ENCODE data around the gene NAP1L5. TPM values are rescaled to one million over a fixed set of nuclear protein-coding genes. Genes with fewer than 3 reads are reported as not detected.

NAP1L5 gene, protein sequence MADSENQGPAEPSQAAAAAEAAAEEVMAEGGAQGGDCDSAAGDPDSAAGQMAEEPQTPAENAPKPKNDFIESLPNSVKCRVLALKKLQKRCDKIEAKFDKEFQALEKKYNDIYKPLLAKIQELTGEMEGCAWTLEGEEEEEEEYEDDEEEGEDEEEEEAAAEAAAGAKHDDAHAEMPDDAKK
- polyA plus RNA-seq: 1 to 10 TPM; 1.9 to 2.1 TPM

GRCh38 chr4:88697588-88698329, at the start of gene NAP1L5:
Gene NAP1L5 (minus strand): TSS chr4:88697829. CDS start chr4:88697754, 75 bp downstream.
- peak within 1 kb of the TSS; percentile 6 to 76 for H3K27ac ChIP-seq (ENCODE audit: low read depth in 2 of 2, low read length in 1 of 2)
- no peaks in the 10 kb centered on the region for H3K27me3 ChIP-seq (ENCODE audit: control insufficient read depth in 1 of 2, insufficient read depth in 2 of 2, low read length in 2 of 2)
- 53 to 58% methylated on average over 40 of the region's 40 CpGs for WGBS, 2 donors
- no peaks in the 10 kb centered on the region for H3K4me1 ChIP-seq (ENCODE audit: control insufficient read depth in 2 of 2, insufficient read depth in 2 of 2, low read length in 1 of 2)
- peaks cover 2 to 6% of the 10 kb centered on the region in 2 donors for H3K36me3 ChIP-seq (ENCODE audit: control insufficient read depth in 2 of 2, insufficient read depth in 2 of 2, low read length in 1 of 2)
- H3K4me3 ChIP-seq (ENCODE audit: low read depth in 1 of 2, low read length in 2 of 2): peak within 1 kb of the TSS; percentile 53 to 66
- no peaks in the 10 kb centered on the region for H3K9me3 ChIP-seq (ENCODE audit: control insufficient read depth in 2 of 2, insufficient read depth in 1 of 2, low read depth in 1 of 2, low read length in 1 of 2)

DNA sequence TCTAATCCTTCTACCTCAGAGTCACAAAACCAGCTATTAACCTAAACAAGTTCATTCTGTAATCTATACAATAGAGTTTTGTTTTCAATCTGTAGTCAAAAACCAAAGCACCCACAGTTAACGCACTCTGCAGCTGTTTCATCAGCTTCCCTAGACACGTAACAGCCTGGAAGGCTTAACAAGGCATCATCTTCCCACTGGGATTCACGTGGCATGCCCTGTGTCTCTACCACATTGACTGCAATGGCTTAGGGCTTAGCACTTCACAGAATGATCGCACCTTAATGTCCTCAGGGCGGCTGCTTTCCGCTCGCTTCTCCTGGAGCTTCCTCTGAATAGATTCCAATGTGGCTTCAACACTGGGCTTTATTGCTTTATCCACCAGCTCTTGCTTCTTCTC, 49.7 kb upstream of the NAP1L5 start:
- Histone ChIP-seq H3K4me1 (ENCODE audit: control insufficient read depth in 2 of 2, insufficient read depth in 2 of 2, low read length in 1 of 2) (no peaks in the 10 kb centered on the region), H3K4me3 (ENCODE audit: low read depth in 1 of 2, low read length in 2 of 2) (no peak overlapping the region), H3K27me3 (ENCODE audit: control insufficient read depth in 1 of 2, insufficient read depth in 2 of 2, low read length in 2 of 2) (no peaks in the 10 kb centered on the region), H3K27ac (ENCODE audit: low read depth in 2 of 2, low read length in 1 of 2) (no peak overlapping the region), H3K36me3 (ENCODE audit: control insufficient read depth in 2 of 2, insufficient read depth in 2 of 2, low read length in 1 of 2) (peaks cover 0 to 7% of the 10 kb centered on the region in 2 donors), H3K9me3 (ENCODE audit: control insufficient read depth in 2 of 2, insufficient read depth in 1 of 2, low read depth in 1 of 2, low read length in 1 of 2) (no peaks in the 10 kb centered on the region)
- 95 to 96% methylated on average over 7 of the region's 7 CpGs for WGBS, 2 donors

- no peak overlapping the region for H3K4me3 ChIP-seq (ENCODE audit: low read depth in 1 of 2, low read length in 2 of 2)
- H3K27ac ChIP-seq (ENCODE audit: low read depth in 2 of 2, low read length in 1 of 2): no peak overlapping the region
- no peaks in the 10 kb centered on the region for H3K9me3 ChIP-seq (ENCODE audit: control insufficient read depth in 2 of 2, insufficient read depth in 1 of 2, low read depth in 1 of 2, low read length in 1 of 2)
- no peaks in the 10 kb centered on the region for H3K27me3 ChIP-seq (ENCODE audit: control insufficient read depth in 1 of 2, insufficient read depth in 2 of 2, low read length in 2 of 2)
- peaks cover 0 to 7% of the 10 kb centered on the region in 2 donors for H3K36me3 ChIP-seq (ENCODE audit: control insufficient read depth in 2 of 2, insufficient read depth in 2 of 2, low read length in 1 of 2)
- no peaks in the 10 kb centered on the region for H3K4me1 ChIP-seq (ENCODE audit: control insufficient read depth in 2 of 2, insufficient read depth in 2 of 2, low read length in 1 of 2)
- WGBS, 2 donors: 68 to 70% methylated on average over 5 of the region's 5 CpGs
These were observed 48.6 kb upstream of the NAP1L5 start for GRCh38 chr4:88746206-88746605.

DNA sequence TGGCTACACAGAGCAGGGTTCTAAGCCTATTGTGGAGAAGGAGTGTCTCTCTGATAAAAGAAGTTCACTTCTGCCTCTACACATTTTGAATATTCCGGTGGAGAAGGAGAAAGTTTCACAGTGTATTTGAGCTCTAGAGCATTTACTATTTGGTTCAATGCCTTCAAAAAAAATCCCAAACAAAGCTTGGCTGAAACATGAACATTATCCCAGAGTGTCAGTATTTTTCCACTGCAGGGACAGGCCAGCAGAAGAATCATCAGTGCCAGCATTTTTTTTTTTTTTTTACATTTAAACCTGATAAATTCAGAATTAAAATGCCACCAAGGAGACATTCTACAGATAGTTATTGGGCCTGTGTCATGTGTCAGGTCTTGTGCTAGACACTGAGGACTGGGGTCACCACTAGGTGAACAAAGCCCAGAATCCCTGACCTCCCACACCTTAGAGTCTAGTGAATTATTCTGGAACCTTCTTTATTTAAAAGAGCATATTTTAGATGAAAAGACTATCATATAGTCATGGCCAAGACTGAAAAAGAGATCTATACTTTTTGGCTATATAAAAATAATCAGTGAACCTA, 48.0 kb upstream of the NAP1L5 start:
- peaks cover 0 to 7% of the 10 kb centered on the region in 2 donors for H3K36me3 ChIP-seq (ENCODE audit: control insufficient read depth in 2 of 2, insufficient read depth in 2 of 2, low read length in 1 of 2)
- H3K27ac ChIP-seq (ENCODE audit: low read depth in 2 of 2, low read length in 1 of 2): no peak overlapping the region
- H3K4me3 ChIP-seq (ENCODE audit: low read depth in 1 of 2, low read length in 2 of 2): no peak overlapping the region
- H3K9me3 ChIP-seq (ENCODE audit: control insufficient read depth in 2 of 2, insufficient read depth in 1 of 2, low read depth in 1 of 2, low read length in 1 of 2): no peaks in the 10 kb centered on the region
- H3K27me3 ChIP-seq (ENCODE audit: control insufficient read depth in 1 of 2, insufficient read depth in 2 of 2, low read length in 2 of 2): no peaks in the 10 kb centered on the region
- H3K4me1 ChIP-seq (ENCODE audit: control insufficient read depth in 2 of 2, insufficient read depth in 2 of 2, low read length in 1 of 2): no peaks in the 10 kb centered on the region
- WGBS, 2 donors: 39 to 52% methylated on average over 1 of the region's 1 CpG

GRCh38 chr4:88745175-88745574, 47.5 kb upstream of the NAP1L5 start:
- no peak overlapping the region for H3K27ac ChIP-seq (ENCODE audit: low read depth in 2 of 2, low read length in 1 of 2)
- H3K4me1 ChIP-seq (ENCODE audit: control insufficient read depth in 2 of 2, insufficient read depth in 2 of 2, low read length in 1 of 2): no peaks in the 10 kb centered on the region
- H3K9me3 ChIP-seq (ENCODE audit: control insufficient read depth in 2 of 2, insufficient read depth in 1 of 2, low read depth in 1 of 2, low read length in 1 of 2): no peaks in the 10 kb centered on the region
- no peak overlapping the region for H3K4me3 ChIP-seq (ENCODE audit: low read depth in 1 of 2, low read length in 2 of 2)
- H3K36me3 ChIP-seq (ENCODE audit: control insufficient read depth in 2 of 2, insufficient read depth in 2 of 2, low read length in 1 of 2): peaks cover 0 to 3% of the 10 kb centered on the region in 2 donors
- no peaks in the 10 kb centered on the region for H3K27me3 ChIP-seq (ENCODE audit: control insufficient read depth in 1 of 2, insufficient read depth in 2 of 2, low read length in 2 of 2)
- WGBS, 2 donors: 86 to 90% methylated on average over 1 of the region's 1 CpG

DNA sequence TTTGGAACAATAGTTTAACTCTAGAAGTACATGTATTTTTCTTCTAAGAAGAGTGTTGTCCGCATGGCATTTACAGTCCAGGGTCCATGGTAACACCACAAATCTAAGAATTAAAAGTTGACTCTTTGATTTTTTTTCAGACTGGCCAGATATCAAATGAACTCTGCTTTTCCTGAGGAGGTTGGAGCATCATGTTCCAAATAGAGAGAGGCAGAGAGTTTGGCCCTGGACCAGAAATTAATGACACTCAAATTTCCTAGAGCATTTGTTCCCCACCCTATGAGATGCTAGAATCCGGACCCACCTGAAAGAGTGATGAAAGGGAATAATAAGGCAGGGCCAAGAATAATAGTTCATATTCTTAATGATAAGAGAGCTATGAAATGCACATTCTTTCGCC, 47.0 kb upstream of the NAP1L5 start:
- peaks cover 0 to 3% of the 10 kb centered on the region in 2 donors for H3K36me3 ChIP-seq (ENCODE audit: control insufficient read depth in 2 of 2, insufficient read depth in 2 of 2, low read length in 1 of 2)
- H3K9me3 ChIP-seq (ENCODE audit: control insufficient read depth in 2 of 2, insufficient read depth in 1 of 2, low read depth in 1 of 2, low read length in 1 of 2): no peaks in the 10 kb centered on the region
- H3K4me1 ChIP-seq (ENCODE audit: control insufficient read depth in 2 of 2, insufficient read depth in 2 of 2, low read length in 1 of 2): no peaks in the 10 kb centered on the region
- WGBS, 2 donors: 89 to 92% methylated on average over 3 of the region's 3 CpGs
- H3K27ac ChIP-seq (ENCODE audit: low read depth in 2 of 2, low read length in 1 of 2): no peak overlapping the region
- H3K27me3 ChIP-seq (ENCODE audit: control insufficient read depth in 1 of 2, insufficient read depth in 2 of 2, low read length in 2 of 2): no peaks in the 10 kb centered on the region
- H3K4me3 ChIP-seq (ENCODE audit: low read depth in 1 of 2, low read length in 2 of 2): no peak overlapping the region

GRCh38 chr4:88743696-88744095, 46.1 kb upstream of the NAP1L5 start:
- Histone ChIP-seq H3K36me3 (ENCODE audit: control insufficient read depth in 2 of 2, insufficient read depth in 2 of 2, low read length in 1 of 2) (peaks cover 0 to 1% of the 10 kb centered on the region in 2 donors), H3K27me3 (ENCODE audit: control insufficient read depth in 1 of 2, insufficient read depth in 2 of 2, low read length in 2 of 2) (no peaks in the 10 kb centered on the region), H3K9me3 (ENCODE audit: control insufficient read depth in 2 of 2, insufficient read depth in 1 of 2, low read depth in 1 of 2, low read length in 1 of 2) (no peaks in the 10 kb centered on the region), H3K4me3 (ENCODE audit: low read depth in 1 of 2, low read length in 2 of 2) (no peak overlapping the region), H3K27ac (ENCODE audit: low read depth in 2 of 2, low read length in 1 of 2) (no peak overlapping the region), H3K4me1 (ENCODE audit: control insufficient read depth in 2 of 2, insufficient read depth in 2 of 2, low read length in 1 of 2) (no peaks in the 10 kb centered on the region)
- 94% methylated on average over 3 of the region's 3 CpGs for WGBS, 2 donors

DNA sequence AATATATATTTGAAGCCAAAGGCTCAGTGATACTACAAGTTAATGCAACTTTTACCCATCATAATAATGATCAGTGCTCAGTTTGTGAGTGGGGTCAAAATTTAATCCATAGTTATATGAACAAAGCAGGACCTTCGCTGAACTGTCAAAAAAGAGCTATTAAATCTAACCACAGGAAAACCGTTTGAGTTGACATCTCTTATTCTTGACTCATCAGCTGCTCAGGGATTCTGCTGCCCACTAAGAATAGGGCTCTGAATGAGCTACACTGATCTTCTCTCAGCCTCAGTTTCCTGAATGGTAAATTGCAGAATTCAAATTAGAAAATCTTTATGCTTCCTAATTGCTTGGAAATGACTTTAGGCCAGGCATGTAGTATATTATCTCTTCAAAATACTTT, 44.9 kb upstream of the NAP1L5 start:
- no peaks in the 10 kb centered on the region for H3K27me3 ChIP-seq (ENCODE audit: control insufficient read depth in 1 of 2, insufficient read depth in 2 of 2, low read length in 2 of 2)
- H3K36me3 ChIP-seq (ENCODE audit: control insufficient read depth in 2 of 2, insufficient read depth in 2 of 2, low read length in 1 of 2): no peaks in the 10 kb centered on the region
- WGBS, 2 donors: 60 to 66% methylated on average over 2 of the region's 2 CpGs
- no peak overlapping the region for H3K27ac ChIP-seq (ENCODE audit: low read depth in 2 of 2, low read length in 1 of 2)
- H3K9me3 ChIP-seq (ENCODE audit: control insufficient read depth in 2 of 2, insufficient read depth in 1 of 2, low read depth in 1 of 2, low read length in 1 of 2): no peaks in the 10 kb centered on the region
- H3K4me3 ChIP-seq (ENCODE audit: low read depth in 1 of 2, low read length in 2 of 2): no peak overlapping the region
- H3K4me1 ChIP-seq (ENCODE audit: control insufficient read depth in 2 of 2, insufficient read depth in 2 of 2, low read length in 1 of 2): peaks cover 0 to 1% of the 10 kb centered on the region in 2 donors

GRCh38 chr4:88738180-88738579, 40.6 kb upstream of the NAP1L5 start:
- no peak overlapping the region for H3K4me3 ChIP-seq (ENCODE audit: low read depth in 1 of 2, low read length in 2 of 2)
- no peak overlapping the region for H3K27ac ChIP-seq (ENCODE audit: low read depth in 2 of 2, low read length in 1 of 2)
- H3K9me3 ChIP-seq (ENCODE audit: control insufficient read depth in 2 of 2, insufficient read depth in 1 of 2, low read depth in 1 of 2, low read length in 1 of 2): no peaks in the 10 kb centered on the region
- whole genome bisulfite sequencing, 2 donors: 86 to 95% methylated on average over 4 of the region's 4 CpGs
- H3K27me3 ChIP-seq (ENCODE audit: control insufficient read depth in 1 of 2, insufficient read depth in 2 of 2, low read length in 2 of 2): no peaks in the 10 kb centered on the region
- peaks cover 1 to 3% of the 10 kb centered on the region in 2 donors for H3K4me1 ChIP-seq (ENCODE audit: control insufficient read depth in 2 of 2, insufficient read depth in 2 of 2, low read length in 1 of 2)
- no peaks in the 10 kb centered on the region for H3K36me3 ChIP-seq (ENCODE audit: control insufficient read depth in 2 of 2, insufficient read depth in 2 of 2, low read length in 1 of 2)

All from esophagus (tissue), 2 donors.